GF-D8 (cell line): ENCODE data around the gene HSPA2.

ENCODE experiments used
- DNase-seq: peaks from one replicate; lab custom pipeline; 2025; lab: John Stamatoyannopoulos, UW

The HSPA2 gene

DNA sequence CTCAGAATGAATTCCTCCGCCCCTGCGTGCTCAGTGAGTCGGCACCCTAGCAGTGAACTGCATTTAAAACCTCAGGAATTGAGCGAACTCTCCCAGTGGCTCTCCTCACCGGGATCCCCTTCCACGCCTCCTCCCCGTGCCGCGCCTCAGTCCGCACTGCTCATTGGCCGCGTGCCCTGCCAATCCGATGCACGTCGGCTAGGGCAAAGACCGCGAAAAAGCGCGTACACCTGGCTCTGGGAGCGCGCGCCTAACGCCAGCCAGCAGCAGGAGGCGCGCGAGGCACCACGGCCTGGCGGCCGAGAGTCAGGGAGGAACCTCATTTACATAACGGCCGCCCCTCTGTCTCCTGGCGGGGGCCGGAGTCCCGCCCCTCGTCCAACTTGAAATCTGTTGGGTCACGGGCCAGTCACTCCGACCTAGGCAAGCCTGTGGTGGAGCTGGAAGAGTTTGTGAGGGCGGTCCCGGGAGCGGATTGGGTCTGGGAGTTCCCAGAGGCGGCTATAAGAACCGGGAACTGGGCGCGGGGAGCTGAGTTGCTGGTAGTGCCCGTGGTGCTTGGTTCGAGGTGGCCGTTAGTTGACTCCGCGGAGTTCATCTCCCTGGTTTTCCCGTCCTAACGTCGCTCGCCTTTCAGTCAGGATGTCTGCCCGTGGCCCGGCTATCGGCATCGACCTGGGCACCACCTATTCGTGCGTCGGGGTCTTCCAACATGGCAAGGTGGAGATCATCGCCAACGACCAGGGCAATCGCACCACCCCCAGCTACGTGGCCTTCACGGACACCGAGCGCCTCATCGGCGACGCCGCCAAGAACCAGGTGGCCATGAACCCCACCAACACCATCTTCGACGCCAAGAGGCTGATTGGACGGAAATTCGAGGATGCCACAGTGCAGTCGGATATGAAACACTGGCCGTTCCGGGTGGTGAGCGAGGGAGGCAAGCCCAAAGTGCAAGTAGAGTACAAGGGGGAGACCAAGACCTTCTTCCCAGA is at the start of gene HSPA2:
TSS of gene HSPA2 (plus strand) at position 534 of the 995 bp plus-strand sequence. CDS start at position 643, 109 bp downstream.
- peak; percentile 8 for DNase-seq

DNA sequence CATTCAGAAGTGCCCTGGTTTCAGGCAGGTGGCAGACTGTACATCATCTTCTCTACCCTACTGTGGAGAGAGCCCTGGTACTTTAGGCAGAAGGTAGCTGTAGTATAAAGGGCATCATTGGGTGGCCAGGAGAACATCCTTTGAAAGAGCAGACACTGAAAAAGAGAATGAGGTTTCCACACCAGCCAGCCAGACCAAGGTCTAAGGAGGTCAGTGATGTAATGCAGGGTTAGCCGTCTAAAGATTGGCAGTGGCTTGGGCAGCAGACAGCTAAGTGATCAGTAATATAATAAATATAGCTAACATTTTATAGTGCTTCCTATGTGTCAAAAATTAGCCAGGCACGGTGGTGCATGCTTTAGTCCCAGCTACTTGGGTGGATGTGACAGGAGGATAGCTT is 48.9 kb upstream of the HSPA2 start:
- DNase-seq = no peak

DNA sequence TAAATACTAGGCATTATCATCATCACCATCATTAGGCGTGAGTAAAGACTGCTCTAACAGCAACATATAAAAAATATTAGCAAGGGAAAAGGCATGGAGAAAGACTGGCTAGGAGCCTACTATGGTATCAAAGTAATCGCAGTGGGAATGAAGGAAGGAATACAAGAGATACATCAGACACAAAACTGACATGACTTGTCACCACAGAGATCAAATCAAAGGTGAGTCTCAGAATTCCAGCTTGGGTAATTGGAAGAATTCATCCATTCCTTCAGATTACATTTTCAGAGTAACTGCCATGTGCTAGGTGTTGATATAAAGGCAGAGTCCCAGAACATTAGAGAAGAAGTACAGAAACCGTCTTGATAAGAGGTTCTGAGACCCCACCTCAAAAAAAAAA is 47.1 kb upstream of the HSPA2 start:
- no peak for DNase-seq

DNA sequence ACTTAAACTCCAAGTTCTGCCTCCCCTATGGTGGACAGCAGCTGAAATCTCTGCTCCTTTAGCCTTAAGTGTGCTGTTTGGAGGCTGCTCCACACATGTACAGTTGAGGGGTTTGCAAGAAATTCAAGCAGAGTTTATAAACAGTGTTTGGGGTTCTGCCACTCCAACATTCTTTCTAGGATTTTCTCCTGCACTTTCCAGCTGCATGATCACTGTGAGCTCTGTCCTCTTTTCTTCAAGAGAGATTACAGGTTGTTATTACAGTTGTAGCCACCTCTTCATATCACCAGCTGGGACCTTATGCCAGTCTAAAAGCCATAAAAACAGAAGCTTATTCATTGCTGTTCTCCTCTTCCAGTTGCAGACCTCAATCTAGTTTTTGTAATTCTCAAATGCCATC is 45.3 kb upstream of the HSPA2 start:
- DNase-seq = no peak

DNA sequence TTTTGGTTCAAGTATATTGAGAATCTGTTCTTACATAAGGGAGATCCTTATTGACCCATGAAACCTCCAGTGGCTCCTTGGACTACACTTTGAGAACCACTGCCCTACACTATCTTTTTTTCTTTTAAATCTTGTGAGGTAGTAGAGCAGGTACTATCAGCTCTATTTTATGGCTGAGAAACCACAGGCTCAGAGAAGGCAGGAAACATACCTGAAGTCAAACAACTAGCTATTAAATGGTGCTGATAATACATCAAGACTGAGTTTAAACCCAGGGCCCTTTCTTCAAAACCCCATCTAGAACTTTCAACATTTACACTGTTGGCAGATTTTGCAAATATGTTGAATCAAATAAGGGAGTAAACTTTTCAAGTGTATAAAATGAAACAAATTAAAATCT is 43.8 kb upstream of the HSPA2 start:
- no peak for DNase-seq

DNA sequence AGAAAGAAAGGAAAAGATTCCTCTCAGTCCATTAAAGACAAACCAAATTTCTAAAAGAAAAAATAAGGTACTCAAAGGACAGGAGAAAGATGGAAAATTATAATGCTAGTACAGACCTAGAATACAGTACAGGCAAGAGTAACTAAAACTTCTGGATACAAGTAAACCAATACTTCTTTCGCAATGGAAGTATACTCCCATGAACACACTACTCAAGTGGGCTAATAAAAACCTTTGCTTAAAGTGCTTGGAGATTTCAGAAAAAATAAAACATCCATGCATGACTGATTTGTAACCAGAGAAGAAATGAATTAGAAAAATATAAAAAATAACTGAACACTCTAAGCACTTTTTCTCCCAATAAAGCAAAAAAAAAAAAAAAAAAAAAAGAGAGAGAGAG is 40.5 kb upstream of the HSPA2 start:
- no peak for DNase-seq

DNA sequence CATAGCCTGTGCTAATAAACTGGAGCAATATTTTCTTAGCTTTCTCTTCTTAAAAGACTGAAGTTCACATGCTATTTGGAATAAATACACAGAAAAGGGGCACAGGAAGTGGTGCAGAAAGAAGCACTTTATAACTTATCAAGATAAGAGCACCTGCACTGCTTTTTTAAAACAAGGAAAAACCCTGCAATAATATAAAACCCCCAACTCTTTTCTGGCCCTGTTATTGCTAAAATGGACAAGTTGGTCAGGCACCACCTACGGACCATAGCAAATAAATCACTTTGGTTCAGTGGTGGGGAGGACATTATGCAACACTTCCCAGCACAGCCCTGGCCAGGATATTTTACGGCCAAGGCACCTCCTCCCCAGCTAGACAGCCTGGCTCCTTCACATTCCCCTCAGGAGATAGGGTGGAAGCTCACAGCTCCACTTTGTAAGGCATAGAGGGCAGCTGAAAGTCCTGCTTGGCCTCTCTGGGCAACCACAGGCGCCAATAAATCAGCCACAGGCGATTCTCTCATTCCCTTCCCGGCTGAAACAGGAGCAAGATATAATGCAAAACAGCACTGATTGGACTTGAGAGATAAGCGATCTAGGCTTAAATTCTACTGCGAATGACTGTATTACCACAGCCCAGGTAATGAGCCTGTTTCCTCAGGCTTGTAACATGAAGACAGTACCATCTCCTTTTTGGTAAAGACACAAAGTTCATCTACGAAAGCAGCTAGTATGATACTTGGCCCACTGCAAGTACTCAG is 39.0 kb upstream of the HSPA2 start:
- peak; percentile 0 for DNase-seq

DNA sequence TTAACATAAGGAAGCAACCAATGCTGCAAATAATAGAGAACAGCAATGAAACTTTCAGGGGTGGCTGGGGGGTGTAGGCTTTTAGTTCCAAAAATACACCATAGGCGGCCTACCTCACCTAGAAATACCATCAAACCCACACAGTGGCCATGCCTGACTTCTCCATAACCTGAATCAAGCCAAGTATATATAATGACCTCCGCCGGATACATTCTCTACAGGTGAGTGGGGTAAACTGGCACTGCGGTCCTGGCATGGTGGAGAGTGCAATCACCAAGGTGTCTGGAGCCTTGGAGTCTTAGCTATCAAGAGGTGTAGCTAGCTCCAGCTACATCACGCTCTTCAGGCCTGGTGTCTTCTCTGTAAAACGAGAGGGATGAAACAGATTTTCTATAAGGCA is 38.1 kb upstream of the HSPA2 start:
- no peak for DNase-seq

DNA sequence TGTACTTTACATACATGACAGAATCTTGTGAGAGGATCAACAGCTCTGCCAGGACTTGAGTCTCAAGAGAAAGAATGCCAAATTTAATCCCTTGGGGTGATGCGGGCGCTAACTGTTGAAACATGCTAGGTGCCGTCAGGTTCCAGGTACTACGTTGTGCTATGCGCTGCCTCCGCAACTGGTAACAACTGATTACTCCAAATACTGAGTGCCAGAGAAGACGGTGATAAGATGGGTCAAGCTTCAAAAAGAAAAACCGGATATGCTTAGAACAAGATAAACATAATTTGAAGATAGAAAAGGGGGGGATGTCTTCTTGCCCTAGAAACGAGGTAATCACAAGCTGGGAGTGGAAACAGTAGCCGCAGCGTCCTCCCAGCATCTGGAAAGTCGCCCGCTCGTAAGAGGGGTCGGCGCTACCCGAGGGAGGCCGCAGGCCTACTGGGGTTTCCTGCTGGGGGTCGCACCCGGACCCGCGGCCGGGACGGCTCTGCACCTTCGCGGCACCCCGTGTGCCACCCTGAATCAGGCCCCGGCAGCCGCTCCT is 37.6 kb upstream of the HSPA2 start:
- DNase-seq = no peak

DNA sequence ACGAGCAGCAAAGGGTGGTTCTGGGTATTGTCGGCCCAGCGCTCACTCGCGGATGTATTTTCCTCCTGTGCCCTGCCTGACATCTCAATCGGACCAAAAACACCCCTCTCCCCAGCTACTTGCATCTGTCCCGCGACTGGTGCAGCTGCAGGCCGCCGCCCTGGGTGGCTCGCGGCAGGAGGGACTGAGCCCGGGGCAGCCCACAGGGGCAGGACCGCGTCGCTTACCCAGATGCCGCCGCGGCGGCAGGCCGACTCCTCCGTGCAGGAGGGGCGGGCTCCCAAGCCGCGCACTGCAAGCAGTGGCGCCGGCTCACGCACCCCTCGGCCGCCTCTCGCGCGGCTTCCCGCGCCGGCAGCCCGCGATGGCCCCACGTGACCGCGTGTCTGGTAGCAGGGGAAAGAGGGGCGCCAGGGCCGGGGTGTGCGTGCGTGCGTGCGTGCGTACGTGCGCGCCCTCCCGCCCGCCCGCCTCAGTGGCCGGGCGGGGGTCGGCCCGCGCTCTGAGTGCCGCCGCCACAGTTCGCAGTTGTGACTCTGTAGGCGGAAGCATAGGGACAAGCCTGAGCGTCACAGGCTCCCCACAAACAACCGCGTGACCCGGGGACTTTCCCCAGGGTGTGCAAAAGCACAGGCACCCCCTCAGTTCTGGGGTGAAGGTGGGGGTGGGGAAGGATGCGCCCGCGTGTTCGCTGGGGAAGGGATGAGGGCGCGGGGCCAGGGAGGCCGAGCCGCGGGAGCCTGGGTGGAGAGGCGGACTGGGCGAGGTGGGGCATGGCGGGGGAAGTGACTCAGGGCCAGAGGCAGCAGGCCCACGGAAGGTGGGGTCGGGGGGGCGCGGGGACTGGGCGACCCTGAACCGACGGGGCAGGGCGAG is 36.9 kb upstream of the HSPA2 start, which contains the start of gene ZBTB25:
TSS of gene ZBTB25 (minus strand) at position 405 of the 876 bp plus-strand sequence. CDS start 13,305 bp downstream, outside the sequence.
- peak; percentile 33 for DNase-seq

DNA sequence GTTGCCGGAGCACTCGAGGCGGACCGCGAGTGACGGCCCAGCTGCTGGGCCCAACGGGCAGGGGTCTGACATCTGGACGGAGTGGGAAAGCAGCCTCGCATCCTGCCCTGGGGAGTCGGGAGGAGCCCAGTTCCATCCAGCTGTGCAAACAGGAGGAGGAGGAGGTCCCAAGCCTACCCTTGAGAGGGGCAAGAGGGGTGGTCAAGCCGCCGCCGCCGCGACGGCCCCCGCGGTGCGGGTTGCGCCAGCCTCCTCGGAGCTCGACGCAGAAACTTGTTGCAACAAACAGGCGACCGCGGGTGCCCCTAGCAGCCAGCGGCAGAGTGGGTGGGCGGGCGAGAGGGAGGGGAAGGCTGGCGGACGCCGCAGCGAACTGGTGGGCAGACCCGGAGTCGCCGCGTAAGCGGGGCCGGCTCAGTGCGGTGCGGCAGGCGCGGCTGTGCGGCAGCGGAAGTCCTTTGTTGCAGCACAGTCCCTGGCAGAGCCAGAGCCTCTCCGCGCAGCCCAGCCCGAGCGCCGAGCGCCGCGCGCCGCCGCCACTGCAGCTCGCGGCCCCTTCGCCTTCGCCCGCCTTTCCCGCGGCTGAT is 36.1 kb upstream of the HSPA2 start, which contains the start of gene ZBTB1:
TSS of gene ZBTB1 (plus strand) at position 461 of the 587 bp plus-strand sequence. CDS start 16,735 bp downstream, outside the sequence.
- DNase-seq = peak; percentile 44

DNA sequence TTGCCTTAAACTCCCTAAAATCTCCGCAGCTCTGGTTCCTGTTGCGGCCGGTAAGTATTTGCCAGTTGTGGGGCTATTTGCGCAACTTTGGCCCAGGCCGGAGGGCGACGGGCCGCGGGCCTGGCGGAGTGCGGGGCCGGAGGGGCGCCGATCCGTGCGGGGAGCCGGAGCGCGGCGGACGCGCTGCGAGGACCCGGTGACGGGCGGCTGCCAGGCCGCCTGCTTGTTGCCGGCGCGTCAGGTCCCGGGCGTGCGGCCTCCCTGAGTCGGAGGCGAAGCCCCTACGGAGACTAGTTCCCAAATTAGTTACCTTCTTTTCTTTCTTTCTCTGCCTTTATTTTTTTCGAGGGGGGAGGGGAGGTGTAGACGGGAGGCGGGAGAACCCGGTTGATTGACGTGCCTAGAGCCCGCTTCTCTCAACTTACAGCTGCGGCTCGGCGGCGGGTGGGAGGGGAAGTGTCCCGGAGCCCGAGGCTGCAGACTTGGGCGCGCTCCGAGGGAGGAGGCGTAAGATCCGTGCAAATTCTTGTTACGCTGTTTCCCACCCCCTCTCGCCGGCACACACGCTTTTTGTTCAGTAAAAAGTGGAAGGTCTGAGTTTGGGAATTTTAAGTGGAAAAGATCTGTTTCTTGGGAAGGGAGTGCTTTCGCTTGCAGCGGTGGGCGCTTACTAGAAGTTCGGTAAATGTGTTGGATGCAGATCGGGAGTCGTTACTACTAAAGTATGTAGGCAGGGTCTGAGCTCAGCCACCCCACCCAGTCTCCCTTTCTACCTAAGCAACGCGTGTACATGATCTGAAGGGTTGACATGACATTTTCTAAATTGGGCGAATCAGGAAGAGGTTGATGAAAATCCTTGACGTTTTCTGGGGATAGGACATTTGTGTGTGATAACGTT is 35.4 kb upstream of the HSPA2 start:
- DNase-seq = peak; percentile 31

DNA sequence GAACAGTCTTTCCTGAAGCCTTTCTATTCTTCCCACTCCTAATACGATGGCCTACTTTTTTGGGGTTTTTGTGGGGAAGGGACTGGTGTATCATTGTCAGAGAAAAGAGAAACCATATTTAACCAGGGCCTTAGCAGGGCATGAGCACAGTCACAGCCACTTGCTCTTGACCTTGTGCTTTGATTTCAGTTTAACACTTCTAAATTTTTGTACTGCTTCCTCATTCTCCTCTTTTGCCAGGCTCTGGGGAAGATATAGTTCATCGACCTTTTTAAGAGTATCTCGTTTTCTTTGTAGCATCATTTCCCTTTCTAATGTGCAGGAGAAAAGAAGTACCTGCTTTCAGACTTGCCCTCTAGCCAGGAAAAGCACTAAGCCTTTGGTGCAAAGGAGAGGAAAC is 33.8 kb upstream of the HSPA2 start:
- no peak for DNase-seq

DNA sequence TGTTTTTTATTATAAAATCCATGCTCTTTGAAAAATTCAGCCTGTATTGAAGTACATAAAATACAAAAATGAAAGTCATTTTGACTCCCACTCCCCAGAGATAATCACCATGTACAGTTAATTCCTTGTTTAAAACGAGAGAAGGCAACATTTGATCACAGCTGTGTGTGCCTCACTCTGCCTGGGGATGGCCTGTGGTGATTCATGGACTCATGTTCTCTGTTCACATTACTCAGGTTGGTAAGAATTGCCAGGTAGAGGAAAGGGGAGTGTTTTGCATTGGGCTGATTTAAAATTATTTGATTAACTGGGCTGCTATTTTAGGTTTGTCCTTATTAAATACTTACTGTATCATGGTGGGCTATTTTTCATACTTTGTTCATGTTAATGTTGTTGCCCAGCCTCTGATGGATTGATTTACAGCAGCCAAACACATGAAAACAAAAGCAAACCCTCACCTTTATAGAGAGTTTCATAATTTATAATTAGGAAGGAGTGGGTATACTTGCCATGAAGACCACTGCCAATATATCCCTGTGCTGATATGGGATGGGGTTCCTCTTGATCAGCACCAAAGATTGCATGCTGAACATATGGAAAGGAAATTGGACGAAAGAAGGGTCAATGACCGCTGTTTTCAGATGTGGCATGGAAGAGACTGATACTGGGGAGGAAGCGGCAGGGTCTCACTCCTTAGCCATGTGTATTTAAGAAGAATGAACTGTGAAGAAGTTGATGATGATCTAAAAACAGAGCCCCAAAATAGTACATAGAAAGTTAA is 33.0 kb upstream of the HSPA2 start:
- DNase-seq = no peak

DNA sequence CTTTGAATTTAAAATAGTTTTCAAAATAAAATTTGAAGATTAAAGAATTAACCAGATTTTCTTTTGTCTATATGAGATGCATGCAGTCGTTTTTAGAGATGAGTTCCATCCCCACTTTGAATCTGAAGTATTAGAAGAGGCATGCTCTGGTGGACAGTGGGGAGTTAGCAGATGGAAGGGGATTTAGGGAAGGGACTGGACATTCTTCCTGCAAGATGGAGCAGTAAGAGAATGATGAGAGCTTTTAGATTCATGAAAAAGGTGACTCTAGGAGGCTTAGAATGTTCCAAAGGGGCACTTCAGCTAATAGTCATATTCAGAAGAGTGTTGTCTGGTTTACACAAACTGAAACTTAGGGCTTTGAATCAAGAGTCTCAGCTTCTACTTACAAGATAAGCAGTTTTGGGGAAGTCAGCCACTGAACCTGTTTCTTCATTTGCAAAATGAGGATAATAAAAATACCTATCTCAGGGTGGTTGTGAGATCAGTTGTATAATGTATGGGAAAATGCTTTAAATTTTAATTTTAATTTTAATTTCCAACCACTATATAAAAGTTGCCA is 32.2 kb upstream of the HSPA2 start:
- DNase-seq = no peak

DNA sequence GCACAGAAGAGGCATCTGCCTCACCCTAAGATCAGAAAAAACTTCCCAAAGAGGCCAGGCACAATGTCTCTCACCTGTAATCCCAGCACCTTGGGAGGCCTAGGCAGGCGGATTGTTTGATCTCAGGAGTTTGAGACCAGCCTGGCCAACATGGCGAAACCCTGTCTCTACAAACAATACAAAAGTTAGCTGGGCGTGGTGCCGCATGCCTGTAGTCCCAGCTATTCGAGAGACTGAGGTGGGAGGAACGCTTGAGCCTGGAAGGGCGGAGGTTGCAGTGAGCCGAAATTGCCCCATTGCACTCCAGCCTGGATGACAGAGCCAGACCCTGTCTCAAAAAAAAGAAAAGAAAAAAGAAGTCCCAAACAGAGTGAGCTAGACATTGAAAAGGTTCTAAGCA is 31.5 kb upstream of the HSPA2 start:
- DNase-seq = no peak

DNA sequence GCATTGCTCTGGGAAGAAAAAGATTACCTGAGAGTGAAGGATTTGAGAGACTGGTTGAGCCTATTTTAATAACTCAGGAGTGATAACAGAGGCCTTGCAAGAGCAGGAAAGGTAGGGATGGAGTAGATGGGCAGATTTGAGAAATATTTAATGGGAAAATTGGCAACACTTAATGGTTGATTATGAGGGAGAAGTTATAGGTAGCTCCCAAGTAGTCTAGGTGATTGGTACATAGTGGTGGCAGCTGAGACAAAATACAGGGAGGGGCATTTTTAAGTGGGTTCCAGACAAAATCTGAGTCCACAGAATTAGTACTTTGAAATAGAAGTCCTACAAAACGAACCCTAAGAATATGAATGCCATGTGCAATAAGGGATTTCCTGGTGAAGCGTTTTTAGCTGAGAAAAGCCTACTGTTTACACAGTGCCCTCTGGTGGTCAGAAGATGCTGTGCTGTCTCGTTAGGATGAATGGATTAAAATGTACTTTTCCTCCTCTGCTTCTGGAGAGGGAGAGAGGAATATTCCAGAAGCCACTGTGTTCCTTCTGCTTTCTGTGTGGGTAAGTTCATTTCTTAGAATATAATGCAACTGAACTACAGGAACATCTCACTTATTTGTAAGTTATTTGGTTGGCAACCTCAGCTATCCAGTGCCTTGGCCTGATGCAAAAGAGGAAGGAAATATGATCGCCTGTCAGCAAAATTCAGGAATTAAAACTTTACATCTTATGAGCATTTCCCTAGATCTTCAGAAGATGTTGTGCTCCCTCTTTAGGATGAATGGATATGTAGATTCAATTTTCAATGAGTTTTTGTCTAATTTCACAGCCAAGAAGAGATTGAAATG is 29.5 kb upstream of the HSPA2 start:
- DNase-seq = peak; percentile 25

DNA sequence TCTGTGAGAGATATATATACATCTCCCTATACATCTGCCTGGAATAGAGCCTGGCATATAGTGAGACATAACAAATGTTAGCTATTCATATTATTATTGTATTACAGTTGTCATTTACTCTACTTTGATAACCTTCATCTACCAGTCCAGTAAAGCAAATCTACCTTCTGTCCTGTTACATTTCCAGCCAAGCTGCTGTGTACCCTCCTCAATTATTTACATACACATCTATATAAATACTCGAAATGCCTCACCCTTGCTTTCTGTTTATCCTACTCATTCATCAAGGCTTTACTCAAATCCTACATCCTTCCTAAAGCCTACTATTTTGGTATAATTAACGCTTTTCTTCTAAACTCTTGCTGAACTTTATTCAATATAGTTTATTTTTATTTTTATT is 27.3 kb upstream of the HSPA2 start:
- DNase-seq = no peak
